HG02870 (cell line): Measurements from ENCODE around the gene CDH3.
"Not testable (repeated sequence)": the region's sequence is repeated elsewhere in the genome, so short reads cannot be mapped to it uniquely, and the experiment has no call there.

Experiments
- ATAC-seq: cut with Tn5 transposase; IDR thresholded peaks from one replicate; pipeline ENCODE4 v1.9.1; 2021; ENCODE audit warnings: mild to moderate bottlenecking, moderate library complexity; ENCODE audit not compliant: unreplicated experiment

Gene CDH3

GRCh38 chr16:68698091-68698490 lies 53.0 kb downstream of the CDH3 start:
- no peak for ATAC-seq

- ATAC-seq, result no peak
Measured at GRCh38 chr16:68700120-68700519, 55.0 kb downstream of the CDH3 start.

GRCh38 chr16:68700831-68701230 lies 55.7 kb downstream of the CDH3 start:
- ATAC-seq, result no peak

GRCh38 chr16:68704232-68704867 lies 59.2 kb downstream of the CDH3 start:
- no peak for ATAC-seq

GRCh38 chr16:68707340-68708152 lies 62.4 kb downstream of the CDH3 start:
- no peak for ATAC-seq

GRCh38 chr16:68710211-68710610 lies 65.1 kb downstream of the CDH3 start:
- no peak for ATAC-seq

- ATAC-seq, result no peak
Measured at GRCh38 chr16:68711421-68712139, 66.5 kb downstream of the CDH3 start.

- no peak for ATAC-seq
Measured at GRCh38 chr16:68713361-68713760, 68.3 kb downstream of the CDH3 start.

- no peak for ATAC-seq
Measured at GRCh38 chr16:68715471-68715870, 70.4 kb downstream of the CDH3 start.

- not testable (repeated sequence) for ATAC-seq
Measured at GRCh38 chr16:68716516-68716915, 71.4 kb downstream of the CDH3 start.

- no peak for ATAC-seq
Measured at GRCh38 chr16:68717684-68718083, 72.6 kb downstream of the CDH3 start.

- ATAC-seq, result no peak
Measured at GRCh38 chr16:68718590-68718989, 73.5 kb downstream of the CDH3 start.

- ATAC-seq, result peak; percentile 93
Measured at GRCh38 chr16:68719993-68720489, 74.9 kb downstream of the CDH3 start.

GRCh38 chr16:68722119-68723024 lies 77.3 kb downstream of the CDH3 start:
- no peak for ATAC-seq

GRCh38 chr16:68724797-68725196 lies 79.7 kb downstream of the CDH3 start:
- ATAC-seq, result no peak

GRCh38 chr16:68728523-68728922 lies 83.4 kb downstream of the CDH3 start:
- no peak for ATAC-seq

- no peak for ATAC-seq
Measured at GRCh38 chr16:68731637-68732036, 86.5 kb downstream of the CDH3 start.

GRCh38 chr16:68732042-68732680 lies 87.1 kb downstream of the CDH3 start:
- no peak for ATAC-seq

- no peak for ATAC-seq
Measured at GRCh38 chr16:68732741-68733399, 87.8 kb downstream of the CDH3 start.

- ATAC-seq, result no peak
Measured at GRCh38 chr16:68733570-68733969, 88.5 kb downstream of the CDH3 start.
